SU-DHL-6 (cell line): Measurements from ENCODE around the gene STIP1.

Experiments
- EZH2phosphoT487 ChIP-seq: fragments of 200-600 bp; sonication (generic), shearing (Covaris generic); conservative IDR thresholded peaks from 2 replicates; pipeline ENCODE4 v1.6.1; 2018; ENCODE audit warnings: mild to moderate bottlenecking, antibody characterized with exemption, low read length, moderate library complexity, mixed read lengths
- TF ChIP-seq, protein P1 (sequence below): fragments of 200-600 bp; sonication (generic); IDR thresholded peaks from one replicate; pipeline ENCODE4 v1.5.1; 2017; ENCODE audit warnings: antibody characterized with exemption, mild to moderate bottlenecking, low read length, moderate library complexity; ENCODE audit not compliant: insufficient read depth, poor library complexity, severe bottlenecking

- TF ChIP-seq, protein P1, sequence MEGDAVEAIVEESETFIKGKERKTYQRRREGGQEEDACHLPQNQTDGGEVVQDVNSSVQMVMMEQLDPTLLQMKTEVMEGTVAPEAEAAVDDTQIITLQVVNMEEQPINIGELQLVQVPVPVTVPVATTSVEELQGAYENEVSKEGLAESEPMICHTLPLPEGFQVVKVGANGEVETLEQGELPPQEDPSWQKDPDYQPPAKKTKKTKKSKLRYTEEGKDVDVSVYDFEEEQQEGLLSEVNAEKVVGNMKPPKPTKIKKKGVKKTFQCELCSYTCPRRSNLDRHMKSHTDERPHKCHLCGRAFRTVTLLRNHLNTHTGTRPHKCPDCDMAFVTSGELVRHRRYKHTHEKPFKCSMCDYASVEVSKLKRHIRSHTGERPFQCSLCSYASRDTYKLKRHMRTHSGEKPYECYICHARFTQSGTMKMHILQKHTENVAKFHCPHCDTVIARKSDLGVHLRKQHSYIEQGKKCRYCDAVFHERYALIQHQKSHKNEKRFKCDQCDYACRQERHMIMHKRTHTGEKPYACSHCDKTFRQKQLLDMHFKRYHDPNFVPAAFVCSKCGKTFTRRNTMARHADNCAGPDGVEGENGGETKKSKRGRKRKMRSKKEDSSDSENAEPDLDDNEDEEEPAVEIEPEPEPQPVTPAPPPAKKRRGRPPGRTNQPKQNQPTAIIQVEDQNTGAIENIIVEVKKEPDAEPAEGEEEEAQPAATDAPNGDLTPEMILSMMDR: no peak
- no peak for TF ChIP-seq EZH2phosphoT487
These were observed 46.9 kb upstream of the STIP1 start for GRCh38 chr11:64139049-64139448.
